Endometrium (tissue), 2 donors: ENCODE results near the gene RSPH9.

ENCODE experiments used
- FAIRE-seq: peaks from 2 replicates; lab custom pipeline; 2012; peaks lifted over from hg19 to GRCh38; lab: Jason Lieb, UNC
- donor health status: control.
- donor health status: control.

The RSPH9 gene, protein sequence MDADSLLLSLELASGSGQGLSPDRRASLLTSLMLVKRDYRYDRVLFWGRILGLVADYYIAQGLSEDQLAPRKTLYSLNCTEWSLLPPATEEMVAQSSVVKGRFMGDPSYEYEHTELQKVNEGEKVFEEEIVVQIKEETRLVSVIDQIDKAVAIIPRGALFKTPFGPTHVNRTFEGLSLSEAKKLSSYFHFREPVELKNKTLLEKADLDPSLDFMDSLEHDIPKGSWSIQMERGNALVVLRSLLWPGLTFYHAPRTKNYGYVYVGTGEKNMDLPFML

GRCh38 chr6:43644940-43645612 is at the start of gene RSPH9:
RSPH9 (plus strand) TSS chr6:43645036; CDS start chr6:43645099, 63 bp downstream.
- no peak for FAIRE-seq

GRCh38 chr6:43600595-43600994 is 44.2 kb upstream of the RSPH9 start:
- no peak for FAIRE-seq

DNA sequence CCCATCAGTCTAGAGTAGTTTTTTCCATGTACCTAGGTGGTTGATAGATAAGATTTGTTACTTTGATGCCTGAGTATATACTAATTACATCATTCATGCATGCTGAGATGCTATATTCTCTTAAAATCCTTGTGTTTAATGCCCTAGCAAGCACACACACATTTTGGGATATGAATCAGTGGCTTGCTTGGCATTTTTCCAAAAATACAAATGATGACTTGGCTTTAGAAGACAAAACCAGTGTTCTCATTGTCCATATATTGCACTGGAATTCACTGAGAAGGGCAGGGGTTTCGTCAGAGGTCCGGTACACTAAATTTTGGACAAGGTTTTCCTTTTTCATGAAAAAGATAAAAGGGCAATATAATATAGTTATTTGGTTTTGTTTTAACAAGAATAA is 40.7 kb upstream of the RSPH9 start:
- no peak for FAIRE-seq

DNA sequence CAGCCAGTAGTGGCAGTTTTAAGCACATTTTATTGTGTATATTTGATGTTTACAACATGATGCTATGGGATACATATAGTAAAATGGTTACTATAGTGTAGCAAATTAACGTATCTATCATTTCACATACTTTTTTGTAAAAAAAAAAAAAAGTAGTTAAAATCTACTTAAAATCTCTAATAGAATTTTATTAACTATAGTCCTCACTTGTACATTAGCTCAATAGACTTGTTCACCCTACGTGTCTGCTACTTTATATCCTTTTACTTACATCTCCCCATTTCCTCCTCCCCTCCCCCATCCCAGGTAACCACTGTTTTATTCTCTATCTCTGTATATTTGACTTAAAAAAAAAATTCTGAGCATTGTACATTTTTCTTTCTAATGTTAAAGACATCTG is 38.8 kb upstream of the RSPH9 start:
- no peak for FAIRE-seq

DNA sequence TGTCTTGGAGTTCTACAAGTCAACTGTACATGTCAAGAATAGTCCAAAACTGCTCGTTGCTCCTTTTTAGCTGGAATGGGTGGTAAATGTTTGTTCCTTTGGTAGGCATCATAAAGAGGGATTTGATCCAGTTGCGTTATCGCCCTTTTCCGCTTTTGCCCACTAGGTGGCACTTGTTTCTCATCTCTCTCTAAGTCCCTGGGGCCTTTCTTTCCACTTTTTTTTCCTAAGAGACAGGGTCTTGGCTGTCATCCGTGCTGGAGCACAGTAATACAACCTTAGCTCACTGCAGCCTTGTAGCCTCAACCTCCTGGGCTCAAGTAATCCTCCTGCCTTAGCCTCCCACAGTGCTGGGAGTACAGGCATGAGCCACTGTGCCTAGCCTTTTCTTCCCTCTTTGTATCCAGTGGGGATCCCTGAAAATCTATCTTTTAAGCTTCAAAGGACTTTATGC is 36.5 kb upstream of the RSPH9 start:
- no peak for FAIRE-seq

- no peak for FAIRE-seq
Measured at GRCh38 chr6:43608807-43609206, 36.0 kb upstream of the RSPH9 start.

DNA sequence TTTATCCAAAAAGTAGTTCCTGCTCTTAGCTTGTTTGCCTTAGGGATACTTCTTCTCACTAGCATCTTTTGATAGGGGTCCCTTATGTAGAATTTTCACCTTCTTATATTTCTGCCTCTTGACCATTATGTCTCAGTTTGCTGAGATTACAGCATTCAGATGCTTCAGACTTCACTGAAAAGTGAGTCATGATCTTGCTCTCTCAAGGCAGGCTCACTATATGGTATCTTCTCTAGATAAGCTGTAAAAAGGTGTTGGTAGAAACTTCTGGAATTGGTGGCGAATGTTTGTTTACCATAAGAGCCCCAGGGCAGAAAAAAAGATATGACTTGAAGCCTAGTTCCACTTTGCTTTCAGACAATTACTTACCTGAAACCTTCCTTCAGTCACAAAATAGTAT is 35.4 kb upstream of the RSPH9 start:
- no peak for FAIRE-seq

DNA sequence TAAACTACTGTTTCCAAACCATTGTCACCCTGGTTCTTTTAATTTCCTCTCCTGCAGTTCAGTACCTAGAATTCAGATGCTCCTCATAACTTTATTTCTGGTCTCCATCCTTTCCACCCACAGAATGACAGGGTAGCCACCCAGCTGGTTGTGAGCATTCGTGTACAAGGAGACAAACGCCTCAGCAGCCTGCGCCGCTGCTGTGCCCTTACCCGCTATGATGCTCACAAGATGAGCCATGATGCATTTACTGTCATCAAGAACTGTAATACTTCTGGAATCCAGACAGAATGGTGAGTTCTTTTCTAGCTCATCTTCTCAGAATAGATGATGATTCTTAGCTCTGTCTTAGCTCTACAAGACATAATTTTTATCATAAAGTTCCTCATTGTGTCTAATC is 34.4 kb upstream of the RSPH9 start:
- no peak for FAIRE-seq

DNA sequence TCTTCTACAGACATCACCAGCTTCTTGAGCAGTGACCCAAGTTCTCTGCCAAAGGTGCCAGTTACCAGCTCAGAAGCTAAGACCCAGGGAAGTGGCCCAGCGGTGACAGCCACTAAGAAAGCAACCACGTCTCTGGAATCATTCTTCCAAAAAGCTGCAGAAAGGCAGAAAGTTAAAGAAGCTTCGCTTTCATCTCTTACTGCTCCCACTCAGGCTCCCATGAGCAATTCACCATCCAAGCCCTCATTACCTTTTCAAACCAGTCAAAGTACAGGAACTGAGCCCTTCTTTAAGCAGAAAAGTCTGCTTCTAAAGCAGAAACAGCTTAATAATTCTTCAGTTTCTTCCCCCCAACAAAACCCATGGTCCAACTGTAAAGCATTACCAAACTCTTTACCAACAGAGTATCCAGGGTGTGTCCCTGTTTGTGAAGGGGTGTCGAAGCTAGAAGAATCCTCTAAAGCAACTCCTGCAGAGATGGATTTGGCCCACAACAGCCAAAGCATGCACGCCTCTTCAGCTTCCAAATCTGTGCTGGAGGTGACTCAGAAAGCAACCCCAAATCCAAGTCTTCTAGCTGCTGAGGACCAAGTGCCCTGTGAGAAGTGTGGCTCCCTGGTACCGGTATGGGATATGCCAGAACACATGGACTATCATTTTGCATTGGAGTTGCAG is 31.0 kb upstream of the RSPH9 start:
- no peak for FAIRE-seq

DNA sequence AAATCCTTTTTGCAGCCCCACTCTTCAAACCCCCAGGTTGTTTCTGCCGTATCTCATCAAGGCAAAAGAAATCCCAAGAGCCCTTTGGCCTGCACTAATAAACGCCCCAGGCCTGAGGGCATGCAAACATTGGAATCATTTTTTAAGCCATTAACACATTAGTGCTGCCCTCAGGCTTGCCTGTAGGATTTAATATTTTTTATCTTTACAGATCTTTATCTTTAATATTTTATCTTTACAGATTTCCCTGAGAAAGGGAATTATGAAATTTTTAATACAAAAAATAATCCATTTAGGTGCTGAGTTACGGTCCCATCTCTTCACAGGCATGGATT is 30.5 kb upstream of the RSPH9 start:
- FAIRE-seq, result no peak

- no peak for FAIRE-seq
Measured at GRCh38 chr6:43616725-43617472, 27.9 kb upstream of the RSPH9 start.

DNA sequence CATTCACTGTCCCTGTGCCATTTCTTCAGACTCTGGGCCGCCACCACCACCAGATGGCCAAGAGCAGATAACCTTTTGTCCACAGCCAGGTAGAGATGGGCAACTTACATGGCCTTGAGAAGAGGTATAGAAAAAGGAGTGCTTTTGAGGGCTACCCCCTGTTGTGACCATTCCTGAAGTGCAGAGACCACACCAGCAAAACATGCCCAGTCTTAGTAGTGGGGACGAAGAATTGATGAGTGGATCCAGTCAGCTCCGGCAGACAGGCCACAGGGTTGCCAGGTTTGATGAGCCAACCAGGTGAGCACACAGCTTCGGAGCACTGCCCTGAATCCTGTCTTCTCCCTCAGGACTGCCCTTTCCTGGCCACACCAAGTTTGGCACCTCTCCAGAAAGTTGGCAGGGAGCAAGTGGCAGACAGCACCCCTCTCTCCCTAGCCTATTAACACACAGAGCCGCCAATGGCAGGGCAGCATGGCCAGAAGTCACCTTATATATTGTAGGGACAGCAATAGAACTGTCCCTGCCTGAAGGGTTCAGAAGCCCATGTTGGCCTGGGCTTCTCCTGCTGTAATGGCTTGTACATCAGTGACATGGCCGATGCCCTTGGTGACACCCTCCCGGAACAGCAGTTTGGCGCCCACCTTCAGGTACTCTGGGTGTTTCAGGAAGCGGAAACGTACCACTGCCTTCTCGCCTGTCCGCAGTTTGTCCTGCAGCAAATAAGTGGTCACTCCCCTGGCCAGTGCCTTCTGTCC is 23.6 kb upstream of the RSPH9 start:
- FAIRE-seq, result no peak

DNA sequence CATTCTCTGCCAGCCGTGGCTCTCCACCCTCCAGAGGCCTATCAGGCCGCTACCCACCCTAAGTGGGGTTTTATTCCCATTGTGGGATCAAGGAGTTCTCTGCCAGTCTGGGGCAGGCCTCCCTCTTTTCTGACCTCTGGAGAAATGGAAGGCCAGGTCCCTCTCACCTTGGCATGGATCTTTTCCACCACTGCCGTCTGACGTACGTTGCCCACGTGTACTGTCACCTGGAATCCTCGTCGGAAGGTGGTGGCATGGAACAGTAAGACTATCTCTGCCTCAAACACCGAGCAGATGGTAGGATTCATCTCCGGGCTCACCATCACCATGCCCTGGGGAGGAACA is 23.0 kb upstream of the RSPH9 start:
- no peak for FAIRE-seq

- no peak for FAIRE-seq
Measured at GRCh38 chr6:43622541-43622940, 22.3 kb upstream of the RSPH9 start.

DNA sequence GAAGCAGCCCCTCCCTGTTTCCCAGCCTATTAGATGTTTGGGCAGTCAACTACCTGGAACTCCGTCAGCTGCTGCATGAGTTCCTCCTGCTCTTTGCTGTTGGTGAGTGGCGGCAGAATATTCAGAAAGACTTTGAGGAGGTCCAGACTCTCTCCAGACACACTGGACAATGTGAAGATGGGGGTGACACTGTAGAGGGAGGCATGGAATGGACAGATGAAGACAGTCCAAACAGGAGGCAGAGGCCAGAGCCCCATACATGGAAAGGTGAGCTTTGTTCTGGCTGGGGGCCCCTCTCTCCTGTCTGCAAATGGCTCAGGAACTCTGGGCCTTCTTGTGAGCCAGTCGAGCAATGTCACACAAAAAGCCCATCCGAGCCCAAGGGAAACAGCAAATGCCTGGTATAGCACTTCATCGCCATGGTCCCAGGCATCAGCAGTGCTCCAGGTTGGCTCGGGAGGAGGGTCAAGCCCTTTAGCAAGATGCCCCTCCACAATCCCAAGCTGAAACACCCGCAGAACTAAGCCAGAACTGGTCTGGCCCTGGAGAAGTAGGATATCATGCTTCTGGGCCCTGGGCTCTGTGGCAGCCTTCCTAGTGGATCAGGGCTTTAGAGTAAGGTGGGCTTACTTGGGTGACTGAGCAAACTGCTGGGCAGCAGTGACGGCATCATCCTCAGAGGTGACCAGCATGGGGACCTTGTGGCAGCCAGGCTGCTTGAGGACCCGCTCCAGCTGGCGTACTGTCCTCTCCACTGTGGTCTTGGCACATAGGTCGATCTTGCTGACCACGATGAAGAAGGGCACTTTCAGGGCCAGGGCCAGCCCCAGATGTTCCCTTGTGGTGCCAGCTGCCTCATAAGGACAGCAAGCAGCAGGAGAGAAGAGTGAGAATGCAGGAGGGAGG is 20.7 kb upstream of the RSPH9 start:
- FAIRE-seq, result no peak

- no peak for FAIRE-seq
Measured at GRCh38 chr6:43624786-43625288, 20.0 kb upstream of the RSPH9 start.

DNA sequence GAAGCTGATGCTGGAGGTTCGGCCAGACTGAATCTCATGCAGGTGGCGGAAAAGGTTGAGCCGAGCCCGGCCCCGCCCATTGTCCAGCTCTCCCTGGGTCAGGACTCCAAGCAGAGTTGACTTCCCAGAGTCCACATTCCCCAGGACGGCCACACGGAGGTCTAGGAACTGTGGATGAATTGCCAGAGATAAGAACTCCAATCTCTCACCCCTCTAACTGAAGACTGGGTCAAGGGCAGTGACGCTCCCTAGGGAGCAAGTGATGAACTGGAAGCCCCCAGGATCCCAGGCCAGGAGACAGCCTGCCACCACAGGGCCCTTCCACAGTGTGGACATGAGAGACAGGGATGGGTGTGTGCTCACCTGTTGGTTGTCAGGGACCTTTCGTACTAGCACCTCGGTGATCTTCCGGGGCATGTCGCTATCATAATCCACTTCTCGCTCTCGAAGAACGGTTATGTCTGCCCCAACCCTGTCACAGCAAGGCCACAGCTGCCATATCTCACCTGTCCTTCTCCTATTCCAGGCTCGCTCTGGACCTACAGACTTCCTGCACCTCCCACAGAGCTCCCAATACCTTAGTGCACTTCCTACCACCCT is 19.3 kb upstream of the RSPH9 start:
- no peak for FAIRE-seq

GRCh38 chr6:43627008-43627825 is 17.6 kb upstream of the RSPH9 start:
- FAIRE-seq, result no peak

GRCh38 chr6:43628393-43629103 is 16.3 kb upstream of the RSPH9 start:
- no peak for FAIRE-seq
